Activated naive CD4-positive, alpha-beta T cell treated with anti-CD3 and anti-CD28 coated beads, Interleukin-2, amount 10 ng/mL, durations not matched to agents 7 days and 5 days (primary cell): Measurements from ENCODE around the gene JMJD8.

Experiments used
- CTCF ChIA-PET: fragments of 350-600 bp; sonication (Branson Sonifier 250); formaldehyde crosslinking; loops from one replicate; lab custom pipeline; 2021; ENCODE audit warnings: antibody characterized with exemption; lab: Charles Lee
- DNase-seq: peaks from one replicate; pipeline ENCODE4 v3.0.0-alpha.2; 2020
- H3K27ac Mint-ChIP-seq: one replicate; pipeline ENCODE4 v1.8.0; 2021; ENCODE audit warnings: mild to moderate bottlenecking, moderate library complexity, mixed read lengths
- H3K27me3 Mint-ChIP-seq: one replicate; pipeline ENCODE4 v1.8.0; 2021; ENCODE audit warnings: mild to moderate bottlenecking, mixed read lengths
- H3K36me3 Mint-ChIP-seq: one replicate; pipeline ENCODE4 v1.8.0; 2021; ENCODE audit warnings: mixed read lengths
- H3K4me1 Mint-ChIP-seq: one replicate; pipeline ENCODE4 v1.8.0; 2021; ENCODE audit warnings: mixed read lengths
- H3K4me3 Mint-ChIP-seq: one replicate; pipeline ENCODE4 v1.8.0; 2021; ENCODE audit warnings: mild to moderate bottlenecking, moderate library complexity, mixed read lengths
- H3K9me3 Mint-ChIP-seq: one replicate; pipeline ENCODE4 v1.8.0; 2021; ENCODE audit warnings: mixed read lengths

JMJD8 gene

DNA sequence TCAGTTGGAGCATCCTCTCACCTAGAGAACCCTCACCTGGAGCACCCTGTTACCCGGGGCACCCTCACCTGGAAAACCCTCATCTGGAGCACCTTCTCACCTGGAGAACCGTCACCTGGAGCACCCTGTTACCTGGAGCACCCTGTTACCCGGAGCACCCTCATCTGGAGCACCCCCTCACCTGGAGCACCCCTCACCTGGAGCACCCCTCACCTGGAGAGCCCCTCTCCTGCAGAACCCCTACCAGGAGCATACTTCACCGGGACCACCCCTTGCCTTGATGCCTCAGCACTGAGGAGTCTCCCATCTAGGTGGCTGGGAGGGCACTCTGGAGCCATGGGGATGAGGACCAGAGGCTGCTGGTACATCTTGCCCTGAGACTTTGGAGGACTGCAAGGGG is 24.8 kb upstream of the JMJD8 start:
- Mint-ChIP-seq H3K4me1 (peaks cover 8% of the 10 kb centered on the region), H3K36me3 (no peaks in the 10 kb centered on the region), H3K4me3 (no peak overlapping the region), H3K9me3 (no peaks in the 10 kb centered on the region), H3K27me3 (peaks cover 88% of the 10 kb centered on the region), H3K27ac (no peak overlapping the region)
- DNase-seq = no peak
- CTCF ChIA-PET = interaction anchor here (1.1 to 6.7 kb wide), 3 partner anchors 11 to 76 kb away, joined by 3 to 94 read pairs (median 3); no protein-coding TSS in a partner anchor

- no peaks in the 10 kb centered on the region for H3K9me3 Mint-ChIP-seq
- H3K27me3 Mint-ChIP-seq = peaks cover 88% of the 10 kb centered on the region
- no peaks in the 10 kb centered on the region for H3K36me3 Mint-ChIP-seq
- CTCF ChIA-PET = interaction anchor here (1.1 to 1.5 kb wide), 3 partner anchors 12 to 77 kb away, joined by 3 read pairs; no protein-coding TSS in a partner anchor
- no peak overlapping the region for H3K4me3 Mint-ChIP-seq
- peaks cover 6% of the 10 kb centered on the region for H3K4me1 Mint-ChIP-seq
- no peak for DNase-seq
- no peak overlapping the region for H3K27ac Mint-ChIP-seq
Observed at GRCh38 chr16:708019-708418, 23.9 kb upstream of the JMJD8 start.

- Mint-ChIP-seq H3K27me3 (peaks cover 92% of the 10 kb centered on the region), H3K27ac (peak overlapping the region; percentile 42), H3K36me3 (no peaks in the 10 kb centered on the region), H3K9me3 (no peaks in the 10 kb centered on the region), H3K4me1 (peaks cover 3% of the 10 kb centered on the region), H3K4me3 (no peak overlapping the region)
- CTCF ChIA-PET = interaction anchor here (1.0 to 1.5 kb wide), 2 partner anchors 9 to 18 kb away, joined by 3 to 4 read pairs; no protein-coding TSS in a partner anchor
- no peak for DNase-seq
Observed at GRCh38 chr16:707062-707538, 23.0 kb upstream of the JMJD8 start.

GRCh38 chr16:706189-707061 is 22.3 kb upstream of the JMJD8 start:
- CTCF ChIA-PET = interaction anchor here (1.0 to 1.5 kb wide), 2 partner anchors 9 to 19 kb away, joined by 3 to 4 read pairs; no protein-coding TSS in a partner anchor
- H3K27me3 Mint-ChIP-seq = peaks cover 92% of the 10 kb centered on the region

DNA sequence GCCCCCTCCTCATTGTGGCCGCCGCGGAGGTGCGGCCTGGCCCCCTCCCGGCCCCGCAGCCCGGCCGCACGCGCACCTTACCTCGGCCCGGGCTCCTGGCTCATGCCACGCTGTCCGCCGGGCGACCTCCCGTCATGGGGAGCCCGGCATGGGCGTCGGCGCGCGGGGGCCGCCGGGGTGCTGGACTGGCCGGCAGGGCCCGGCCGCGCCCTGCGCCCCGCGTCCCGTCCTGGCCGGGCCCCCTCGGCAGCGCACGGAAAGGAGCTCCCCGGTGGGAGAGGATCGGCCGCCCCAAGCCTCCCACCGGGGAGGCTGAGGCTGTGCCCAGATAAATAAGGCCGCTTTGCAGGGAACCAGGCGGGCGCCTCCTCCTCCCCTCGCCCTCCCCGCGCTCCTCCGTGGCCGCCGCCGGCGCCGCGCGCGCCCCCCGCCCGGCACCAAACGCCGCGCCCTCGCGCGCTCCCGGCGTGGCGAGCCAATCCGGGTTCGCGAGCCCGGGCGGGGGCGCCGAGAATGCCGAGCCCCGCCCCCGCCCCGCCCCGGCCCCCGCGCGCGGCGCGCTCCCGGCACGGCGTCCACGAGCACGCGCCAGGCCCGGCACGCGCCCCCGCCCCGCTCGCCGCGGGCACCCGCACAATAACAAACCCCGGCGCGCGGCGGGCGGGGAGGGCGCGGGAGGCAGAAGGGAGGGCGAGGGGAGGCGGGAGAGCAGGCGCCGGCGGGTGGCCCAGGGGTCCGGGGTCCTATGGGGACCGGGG is 21.5 kb upstream of the JMJD8 start, which contains the start of gene FBXL16:
FBXL16 (minus strand) TSS at position 371 of the 758 bp plus-strand sequence. CDS start 8,396 bp downstream, outside the sequence.
- CTCF ChIA-PET = no interaction called here
- Mint-ChIP-seq H3K27ac (no peak within 1 kb of the TSS), H3K4me3 (no peak within 1 kb of the TSS), H3K27me3 (peaks cover 92% of the 10 kb centered on the region), H3K9me3 (no peaks in the 10 kb centered on the region), H3K4me1 (peaks cover 3% of the 10 kb centered on the region), H3K36me3 (no peaks in the 10 kb centered on the region)
- DNase-seq = no peak

More at GRCh38 chr16:706189-707061, 22.3 kb upstream of the JMJD8 start:
- Mint-ChIP-seq H3K36me3 (no peaks in the 10 kb centered on the region), H3K9me3 (no peaks in the 10 kb centered on the region), H3K4me1 (peaks cover 3% of the 10 kb centered on the region), H3K27ac (peak overlapping the region; percentile 42), H3K4me3 (no peak overlapping the region)
- DNase-seq = no peak

DNA sequence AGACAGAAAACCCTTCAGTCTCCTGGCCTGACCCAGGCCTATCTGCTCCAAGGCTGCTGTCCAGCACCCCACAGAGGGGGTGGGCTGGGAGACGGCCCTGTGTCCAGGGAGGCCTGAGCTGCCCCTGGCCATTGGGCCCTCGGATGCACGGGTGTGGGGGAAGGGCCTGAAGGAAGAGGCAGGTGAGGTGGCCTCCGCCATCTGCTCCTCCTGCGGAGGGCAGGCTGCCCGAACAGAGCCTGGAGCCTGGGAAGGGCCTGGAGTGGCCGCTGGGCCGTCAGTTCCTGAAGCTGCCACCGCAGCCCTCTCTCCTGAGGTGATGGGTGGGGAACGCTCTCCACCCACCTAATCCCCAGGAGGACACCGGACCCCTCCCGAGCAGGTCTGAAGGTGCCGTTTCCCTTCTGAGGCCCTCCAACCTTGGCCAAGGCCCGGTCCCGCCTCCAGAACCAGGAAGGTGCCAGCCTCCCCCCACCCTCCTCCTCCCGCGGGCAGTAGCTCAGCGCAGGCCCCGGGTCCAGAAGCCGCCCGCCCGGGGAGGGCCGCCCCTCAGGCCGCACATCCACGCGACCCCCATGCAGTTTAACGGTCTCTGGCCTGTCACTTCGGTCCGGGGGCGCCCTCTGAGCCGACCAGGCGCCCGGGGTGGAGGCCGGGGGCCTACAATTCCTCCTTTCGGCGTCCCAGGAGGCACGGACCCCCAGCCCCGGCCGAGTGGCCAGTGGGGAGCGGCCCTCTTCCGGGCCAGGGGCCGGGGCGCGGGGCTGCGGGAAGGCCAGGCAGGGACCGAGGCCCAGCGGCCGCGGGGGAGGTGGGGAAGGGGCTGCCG is 20.6 kb upstream of the JMJD8 start:
- no peak overlapping the region for H3K27ac Mint-ChIP-seq
- peaks cover 4% of the 10 kb centered on the region for H3K4me1 Mint-ChIP-seq
- CTCF ChIA-PET = interaction anchor here (1.5 kb wide), 1 partner anchor 81 kb away, joined by 4 read pairs; no protein-coding TSS in a partner anchor
- no peaks in the 10 kb centered on the region for H3K36me3 Mint-ChIP-seq
- peaks cover 92% of the 10 kb centered on the region for H3K27me3 Mint-ChIP-seq
- no peak overlapping the region for H3K4me3 Mint-ChIP-seq
- DNase-seq = no peak
- H3K9me3 Mint-ChIP-seq = no peaks in the 10 kb centered on the region

- peaks cover 92% of the 10 kb centered on the region for H3K27me3 Mint-ChIP-seq
- H3K27ac Mint-ChIP-seq = no peak overlapping the region
- H3K9me3 Mint-ChIP-seq = no peaks in the 10 kb centered on the region
- H3K4me3 Mint-ChIP-seq = no peak overlapping the region
- CTCF ChIA-PET = interaction anchor here (1.5 to 2.9 kb wide), 2 partner anchors 8 to 81 kb away, joined by 4 to 15 read pairs; no protein-coding TSS in a partner anchor
- DNase-seq = no peak
- peaks cover 11% of the 10 kb centered on the region for H3K4me1 Mint-ChIP-seq
- no peaks in the 10 kb centered on the region for H3K36me3 Mint-ChIP-seq
Observed at GRCh38 chr16:704047-704446, 19.9 kb upstream of the JMJD8 start.

DNA sequence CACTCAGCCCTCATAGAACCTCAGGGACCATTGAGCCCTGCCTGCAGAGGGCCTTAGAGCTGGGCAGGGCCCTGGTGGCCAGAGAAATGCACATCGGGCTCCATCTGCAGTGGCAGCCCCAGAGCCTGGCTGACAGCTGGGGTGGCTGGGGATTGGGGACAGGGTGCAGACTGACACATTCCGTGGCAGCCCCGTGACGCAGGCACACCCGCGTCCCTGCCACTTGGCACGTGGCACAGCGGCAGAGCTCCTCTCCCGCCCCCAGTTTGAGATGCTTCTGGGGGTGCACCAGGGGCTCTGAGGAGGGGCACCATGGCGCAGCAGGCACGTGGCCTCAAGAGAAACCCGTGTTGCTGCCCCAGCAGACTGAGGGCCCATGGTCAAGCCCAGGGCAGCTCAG is 19.3 kb upstream of the JMJD8 start:
- Mint-ChIP-seq H3K4me1 (peaks cover 14% of the 10 kb centered on the region), H3K4me3 (no peak overlapping the region), H3K36me3 (no peaks in the 10 kb centered on the region), H3K9me3 (no peaks in the 10 kb centered on the region), H3K27me3 (peaks cover 91% of the 10 kb centered on the region), H3K27ac (no peak overlapping the region)
- no peak for DNase-seq
- CTCF ChIA-PET = interaction anchor here (1.5 to 2.9 kb wide), 2 partner anchors 9 to 82 kb away, joined by 4 to 15 read pairs; no protein-coding TSS in a partner anchor

GRCh38 chr16:702341-702740 is 18.2 kb upstream of the JMJD8 start:
- no peaks in the 10 kb centered on the region for H3K9me3 Mint-ChIP-seq
- H3K27me3 Mint-ChIP-seq = peaks cover 86% of the 10 kb centered on the region
- H3K36me3 Mint-ChIP-seq = no peaks in the 10 kb centered on the region
- H3K4me1 Mint-ChIP-seq = peaks cover 17% of the 10 kb centered on the region
- H3K27ac Mint-ChIP-seq = no peak overlapping the region
- DNase-seq = no peak
- CTCF ChIA-PET = interaction anchor here (0.6 to 2.9 kb wide), 4 partner anchors 10 to 492 kb away, joined by 3 to 15 read pairs (median 3); no protein-coding TSS in a partner anchor
- no peak overlapping the region for H3K4me3 Mint-ChIP-seq

DNA sequence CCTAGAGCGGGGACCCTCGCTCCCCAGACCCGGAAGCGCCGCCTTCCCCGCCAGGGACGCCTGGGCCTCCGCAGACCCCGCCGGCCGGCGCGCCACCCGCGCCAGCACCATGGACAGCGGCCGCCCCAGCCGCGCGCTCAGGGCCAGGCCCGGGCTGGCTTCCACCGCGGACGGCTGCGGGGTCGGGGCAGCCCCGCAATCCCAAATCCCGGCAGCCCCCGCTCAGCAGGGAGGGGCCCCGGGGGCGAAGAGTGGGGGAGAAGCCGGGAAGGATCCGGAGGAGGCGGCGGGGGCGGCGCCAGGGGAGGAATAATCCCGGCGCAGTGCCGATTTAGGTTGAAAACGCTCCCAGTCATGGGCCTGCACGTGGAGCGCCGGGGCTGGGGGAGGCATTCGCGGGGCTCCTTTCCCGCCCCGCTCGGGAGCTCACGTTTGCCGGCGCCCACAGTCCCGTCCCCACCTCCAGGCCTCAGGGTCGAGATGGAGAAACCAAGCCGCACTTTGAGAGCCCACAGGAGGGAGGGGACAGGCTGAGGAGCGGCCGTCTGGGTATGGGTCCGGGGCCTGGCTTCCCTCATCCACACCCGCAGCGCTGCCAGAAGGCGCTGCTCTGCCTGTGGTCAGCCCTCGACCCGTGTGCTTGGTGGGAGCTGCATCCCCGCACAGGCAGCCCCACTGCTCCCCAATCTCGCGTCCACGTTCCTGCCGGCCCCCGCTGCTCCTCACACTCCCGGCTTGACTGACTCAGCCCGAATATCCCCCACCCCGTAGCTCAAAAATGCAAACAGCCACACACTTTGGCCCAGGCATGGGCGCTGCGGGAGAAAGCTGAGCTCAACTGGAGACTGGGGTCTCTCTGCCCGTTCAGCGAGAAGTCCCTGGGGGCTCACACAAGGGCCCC is 16.8 kb upstream of the JMJD8 start:
- peaks cover 24% of the 10 kb centered on the region for H3K4me1 Mint-ChIP-seq
- H3K9me3 Mint-ChIP-seq = no peaks in the 10 kb centered on the region
- DNase-seq = peak; percentile 65
- peaks cover 78% of the 10 kb centered on the region for H3K27me3 Mint-ChIP-seq
- no peak overlapping the region for H3K4me3 Mint-ChIP-seq
- CTCF ChIA-PET = interaction anchor here (0.7 to 2.9 kb wide), 2 partner anchors 12 to 84 kb away, joined by 3 to 15 read pairs; no protein-coding TSS in a partner anchor
- no peak overlapping the region for H3K27ac Mint-ChIP-seq
- H3K36me3 Mint-ChIP-seq = no peaks in the 10 kb centered on the region

DNA sequence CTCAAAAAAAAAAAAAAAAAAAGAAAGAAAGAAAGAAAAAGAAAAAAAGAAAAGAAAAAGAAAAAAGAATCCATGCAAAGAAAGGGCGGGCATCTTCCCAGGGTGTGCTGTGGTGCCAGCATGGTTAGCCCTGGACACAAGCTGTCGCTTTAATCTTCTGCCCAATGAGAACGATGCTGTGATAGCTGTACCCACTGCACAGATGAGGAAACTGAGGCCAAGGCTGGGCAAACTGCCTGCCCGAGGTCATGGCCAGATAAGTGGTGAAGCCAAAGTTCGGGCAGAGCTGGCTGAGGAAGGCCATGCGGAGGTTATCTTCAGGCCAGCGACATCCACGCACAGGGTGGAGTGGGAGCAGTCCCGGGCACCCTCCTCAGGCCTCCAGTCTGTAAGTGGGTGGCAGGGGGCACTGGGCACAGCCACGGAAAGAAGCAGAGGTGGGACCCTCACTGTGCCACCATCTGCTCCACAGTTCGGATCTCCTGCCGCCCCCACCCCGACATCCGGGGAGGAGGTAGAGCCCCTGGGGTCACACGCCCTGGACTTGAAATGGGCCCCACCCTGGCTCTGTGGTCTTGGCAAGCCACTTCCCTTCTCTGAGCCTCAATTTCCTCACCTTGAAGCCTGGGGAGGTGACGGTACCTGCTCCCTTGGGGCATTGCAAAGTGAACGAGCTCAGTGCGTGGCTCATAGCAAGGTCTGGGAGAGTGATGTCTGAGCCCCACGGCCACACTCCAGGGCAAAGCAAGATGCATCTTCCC is 15.0 kb upstream of the JMJD8 start:
- no peaks in the 10 kb centered on the region for H3K36me3 Mint-ChIP-seq

More for the DNA sequence above, 15.0 kb upstream of the JMJD8 start:
- Mint-ChIP-seq H3K27me3 (peaks cover 86% of the 10 kb centered on the region), H3K4me1 (peaks cover 33% of the 10 kb centered on the region), H3K27ac (peak overlapping the region; percentile 75), H3K4me3 (no peak overlapping the region), H3K9me3 (no peaks in the 10 kb centered on the region)
- DNase-seq = peak; percentile 53
- CTCF ChIA-PET = no interaction called here
